Neural cell (in vitro differentiated cells): Measurements from ENCODE around the gene RGS10. TPM values are rescaled to one million over a fixed set of nuclear protein-coding genes. Genes with fewer than 3 reads are reported as not detected.

Experiments used
- H2AFZ ChIP-seq: fragments of 200-600, 300-800 bp; sonication (generic), shearing (Covaris generic); 2 replicates; pipeline ENCODE4 v1.6.0; 2014; ENCODE audit warnings: low read depth, mild to moderate bottlenecking, antibody characterized with exemption, low read length, moderate library complexity
- H3F3A ChIP-seq: fragments of 200-600 bp; shearing (Covaris generic); 2 replicates; pipeline ENCODE4 v1.6.1; 2016; ENCODE audit warnings: mild to moderate bottlenecking, moderate library complexity, mixed read lengths, antibody characterized with exemption, low read length; ENCODE audit not compliant: insufficient read depth, poor library complexity, severe bottlenecking
- H3K27ac ChIP-seq: fragments of 200-600, 300-800 bp; sonication (generic), shearing (Covaris generic); 2 replicates; pipeline ENCODE4 v1.5.1; 2014; ENCODE audit warnings: mild to moderate bottlenecking, low read length, moderate library complexity
- H3K27me3 ChIP-seq: fragments of 300-800, 200-600 bp; sonication (generic), shearing (Covaris generic); 2 replicates; pipeline ENCODE4 v1.6.0; 2014; ENCODE audit warnings: mild to moderate bottlenecking, low read depth, low read length, moderate library complexity; ENCODE audit not compliant: insufficient read depth
- H3K36me3 ChIP-seq: fragments of 300-800, 200-600 bp; sonication (generic), shearing (Covaris generic); 2 replicates; pipeline ENCODE4 v1.5.1; 2014; ENCODE audit warnings: mild to moderate bottlenecking, antibody characterized with exemption, low read length, moderate library complexity; ENCODE audit not compliant: insufficient read depth
- H3K4me2 ChIP-seq: fragments of 300-800, 200-600 bp; sonication (generic), shearing (Covaris generic); 2 replicates; pipeline ENCODE4 v1.6.0; 2014; ENCODE audit warnings: mild to moderate bottlenecking, low read length
- H3K4me3 ChIP-seq: fragments of 300-800, 200-600 bp; sonication (generic), shearing (Covaris generic); 2 replicates; pipeline ENCODE4 v1.5.1; 2014; ENCODE audit warnings: mild to moderate bottlenecking, low read length, moderate library complexity
- H3K79me2 ChIP-seq: fragments of 200-600 bp; shearing (Covaris generic); replicated peaks from 2 replicates; pipeline ENCODE4 v1.6.0; 2014; ENCODE audit warnings: mild to moderate bottlenecking, low read length, moderate library complexity; ENCODE audit not compliant: insufficient read depth
- H3K9ac ChIP-seq: fragments of 300-800, 200-600 bp; sonication (generic), shearing (Covaris generic); 2 replicates; pipeline ENCODE4 v1.6.1; 2016; ENCODE audit warnings: mild to moderate bottlenecking, low read length, mixed read lengths
- H3K9me2 ChIP-seq: fragments of 200-600 bp; shearing (Covaris generic); 2 replicates; pipeline ENCODE4 v1.6.1; 2016; ENCODE audit warnings: mild to moderate bottlenecking, low read length, mixed read lengths; ENCODE audit not compliant: insufficient read depth
- H3K9me3 ChIP-seq: fragments of 200-600, 300-800 bp; sonication (generic), shearing (Covaris generic); 2 replicates; pipeline ENCODE4 v1.6.1; 2016; ENCODE audit warnings: mild to moderate bottlenecking, mixed run types, low read length, moderate library complexity, mixed read lengths
- H4K20me1 ChIP-seq: fragments of 200-600 bp; shearing (Covaris generic); 2 replicates; pipeline ENCODE4 v1.6.1; 2016; ENCODE audit warnings: mild to moderate bottlenecking, mixed run types; ENCODE audit not compliant: insufficient read depth
- CTCF ChIP-seq: fragments of 450-650 bp; IDR thresholded peaks from 2 replicates; pipeline ENCODE4 v1.5.1; 2014; ENCODE audit warnings: antibody characterized with exemption, mild to moderate bottlenecking, moderate library complexity; ENCODE audit not compliant: poor library complexity, severe bottlenecking
- EP300 ChIP-seq: fragments of 450-650 bp; conservative IDR thresholded peaks from 2 replicates; pipeline ENCODE4 v1.6.1; 2014; ENCODE audit warnings: antibody characterized with exemption, mild to moderate bottlenecking, moderate library complexity; ENCODE audit not compliant: poor library complexity, severe bottlenecking
- EZH2 ChIP-seq: fragments of 200-600, 300-800 bp; shearing (Covaris generic), sonication (generic); IDR thresholded peaks from 2 replicates; pipeline ENCODE4 v1.6.1; 2014; ENCODE audit warnings: antibody characterized with exemption, low read length, borderline replicate concordance, mild to moderate bottlenecking; ENCODE audit not compliant: insufficient read depth, poor library complexity, severe bottlenecking
- MXI1 ChIP-seq: fragments of 450-650 bp; conservative IDR thresholded peaks from 2 replicates; pipeline ENCODE4 v1.6.1; 2014; ENCODE audit warnings: antibody characterized with exemption, mild to moderate bottlenecking; ENCODE audit not compliant: poor library complexity, severe bottlenecking
- POLR2AphosphoS5 ChIP-seq: IDR thresholded peaks from 2 replicates; pipeline ENCODE4 v1.6.1; 2012
- RAD21 ChIP-seq: fragments of 450-650 bp; conservative IDR thresholded peaks from 2 replicates; pipeline ENCODE4 v1.6.1; 2014; ENCODE audit warnings: antibody characterized with exemption, mild to moderate bottlenecking, moderate library complexity
- REST ChIP-seq: IDR thresholded peaks from 2 replicates; pipeline ENCODE4 v1.6.1; 2012; ENCODE audit warnings: borderline replicate concordance
- SMC3 ChIP-seq: fragments of 450-650 bp; conservative IDR thresholded peaks from 2 replicates; pipeline ENCODE4 v1.6.1; 2014; ENCODE audit warnings: antibody characterized with exemption, mild to moderate bottlenecking, moderate library complexity; ENCODE audit not compliant: poor library complexity
- TAF1 ChIP-seq: IDR thresholded peaks from 2 replicates; pipeline ENCODE4 v1.6.1; 2012; ENCODE audit warnings: low read depth
- polyA plus RNA-seq: library from polyadenylated mRNA; depleted of rRNA; stranded (reverse); fragments of >200 nt; gene quantifications from 2 replicates; pipeline ENCODE4 v1.2.3, GENCODE V29; 2014

RGS10 gene
- polyA plus RNA-seq, 1 donor from 2014 or later: 2.6 TPM

- Histone ChIP-seq H3K9me3 (no peaks in the 10 kb centered on the region), H3K79me2 (no peaks in the 10 kb centered on the region), H2AFZ (no peak overlapping the region), H3K9me2 (no peaks in the 10 kb centered on the region), H3K27ac (no peak overlapping the region), H4K20me1 (no peaks in the 10 kb centered on the region), H3K4me2 (no peak overlapping the region), H3F3A (no peaks in the 10 kb centered on the region), H3K9ac (no peak overlapping the region), H3K4me3 (no peak overlapping the region), H3K27me3 (no peaks in the 10 kb centered on the region), H3K36me3 (no peaks in the 10 kb centered on the region)
- no peak for TF ChIP-seq MXI1
- no peak for TF ChIP-seq EP300
- TF ChIP-seq RAD21: no peak
- TF ChIP-seq SMC3: no peak
- TF ChIP-seq EZH2: no peak
- no peak for TF ChIP-seq REST
- TF ChIP-seq TAF1: no peak
- no peak for TF ChIP-seq POLR2AphosphoS5
- TF ChIP-seq CTCF: no peak
Observed at GRCh38 chr10:119555178-119555784, 12.8 kb upstream of the RGS10 start.

- H3K4me3 ChIP-seq: no peak overlapping the region
- H3K36me3 ChIP-seq: no peaks in the 10 kb centered on the region
- no peak overlapping the region for H3K9ac ChIP-seq
Observed at GRCh38 chr10:119550827-119551226, 8.3 kb upstream of the RGS10 start.

More at GRCh38 chr10:119550827-119551226, 8.3 kb upstream of the RGS10 start:
- Histone ChIP-seq H3K27me3 (no peaks in the 10 kb centered on the region), H2AFZ (no peak overlapping the region), H4K20me1 (no peaks in the 10 kb centered on the region), H3K9me2 (no peaks in the 10 kb centered on the region), H3K4me2 (no peak overlapping the region), H3K27ac (no peak overlapping the region), H3F3A (no peaks in the 10 kb centered on the region), H3K79me2 (no peaks in the 10 kb centered on the region), H3K9me3 (no peaks in the 10 kb centered on the region)
- no peak for TF ChIP-seq EP300
- no peak for TF ChIP-seq CTCF
- TF ChIP-seq SMC3: no peak
- TF ChIP-seq REST: no peak
- TF ChIP-seq TAF1: no peak
- TF ChIP-seq MXI1: no peak
- TF ChIP-seq RAD21: no peak
- TF ChIP-seq POLR2AphosphoS5: no peak
